HL-60 (cell line): ENCODE results near the gene FILIP1L.
A peak's percentile ranks its signal among the peaks of the same experiment; 100 is the strongest.

Source experiments
- DNase-seq, 2 experiments: peaks; one replicate each; pipeline ENCODE4 v3.0.0-alpha.2; 2010 to 2020; ENCODE audit warnings: low read depth in 1 of 2, low spot score in 1 of 2
- H3K27ac ChIP-seq: fragments of 250-450 bp; sonication (Bioruptor Pico); replicated peaks from 2 replicates; pipeline ENCODE4 v1.5.1; 2020; ENCODE audit warnings: mild to moderate bottlenecking, moderate library complexity
- H3K27me3 ChIP-seq: fragments of 250-450 bp; sonication (Bioruptor Pico); 2 replicates; pipeline ENCODE4 v1.5.1; 2021; ENCODE audit warnings: mild to moderate bottlenecking, moderate library complexity; ENCODE audit not compliant: insufficient read depth, poor library complexity, severe bottlenecking
- H3K4me3 ChIP-seq: replicated peaks from 2 replicates; pipeline ENCODE4 v1.5.1; 2011; ENCODE audit warnings: mild to moderate bottlenecking, control low read depth, low read length; ENCODE audit not compliant: insufficient read depth
- CTCF ChIP-seq: IDR thresholded peaks from one replicate; pipeline ENCODE4 v1.5.1; 2011; ENCODE audit warnings: low read length, control low read depth, inconsistent platforms; ENCODE audit not compliant: insufficient read depth
- GABPA ChIP-seq: IDR thresholded peaks from 2 replicates; pipeline ENCODE4 v1.6.1; 2012; ENCODE audit warnings: low read depth
- POLR2AphosphoS5 ChIP-seq: IDR thresholded peaks from 2 replicates; pipeline ENCODE4 v1.6.1; 2012; ENCODE audit warnings: low read depth
- REST ChIP-seq: IDR thresholded peaks from 2 replicates; pipeline ENCODE4 v1.6.1; 2012; ENCODE audit warnings: low read depth; ENCODE audit not compliant: insufficient replicate concordance
- SPI1 ChIP-seq: IDR thresholded peaks from 2 replicates; pipeline ENCODE4 v1.6.1; 2012; ENCODE audit warnings: low read depth, mild to moderate bottlenecking, borderline replicate concordance

FILIP1L gene

GRCh38 chr3:99921986-99922385, 192.3 kb downstream of the FILIP1L start:
- Histone ChIP-seq H3K27me3 (no peaks in the 10 kb centered on the region), H3K4me3 (no peak overlapping the region), H3K27ac (no peak overlapping the region)
- no peak for DNase-seq
- TF ChIP-seq REST (no peak), POLR2AphosphoS5 (no peak), CTCF (no peak), SPI1 (no peak), GABPA (no peak)

- Histone ChIP-seq H3K27ac (peak overlapping the region; percentile 39), H3K4me3 (no peak overlapping the region), H3K27me3 (no peaks in the 10 kb centered on the region)
- no peak for DNase-seq
- no peak for TF ChIP-seq CTCF
- TF ChIP-seq POLR2AphosphoS5: no peak
- TF ChIP-seq SPI1: no peak
- no peak for TF ChIP-seq REST
- no peak for TF ChIP-seq GABPA
These were observed 193.0 kb downstream of the FILIP1L start for GRCh38 chr3:99921377-99921695.

- no peaks in the 10 kb centered on the region for H3K27me3 ChIP-seq
- peak overlapping the region; percentile 39 for H3K27ac ChIP-seq
- DNase-seq: peak in 1 of 2 experiments; percentile 42
- H3K4me3 ChIP-seq: no peak overlapping the region
- TF ChIP-seq CTCF: no peak
- 0 out of 2 replicates have a peak, but pooled peaks have one; percentile 23 for TF ChIP-seq GABPA
- no peak for TF ChIP-seq POLR2AphosphoS5
- TF ChIP-seq SPI1: peak; percentile 57; the same call in 1 of the 2 replicates
These were observed 193.6 kb downstream of the FILIP1L start for GRCh38 chr3:99920481-99921376.
